ENCODE results near the gene SNPH. TPM values are rescaled to one million over a fixed set of nuclear protein-coding genes. Genes with fewer than 3 reads are reported as not detected.

SNPH gene
- total RNA-seq, 1 experiment from 2014 or later, result 2.9 TPM

DNA sequence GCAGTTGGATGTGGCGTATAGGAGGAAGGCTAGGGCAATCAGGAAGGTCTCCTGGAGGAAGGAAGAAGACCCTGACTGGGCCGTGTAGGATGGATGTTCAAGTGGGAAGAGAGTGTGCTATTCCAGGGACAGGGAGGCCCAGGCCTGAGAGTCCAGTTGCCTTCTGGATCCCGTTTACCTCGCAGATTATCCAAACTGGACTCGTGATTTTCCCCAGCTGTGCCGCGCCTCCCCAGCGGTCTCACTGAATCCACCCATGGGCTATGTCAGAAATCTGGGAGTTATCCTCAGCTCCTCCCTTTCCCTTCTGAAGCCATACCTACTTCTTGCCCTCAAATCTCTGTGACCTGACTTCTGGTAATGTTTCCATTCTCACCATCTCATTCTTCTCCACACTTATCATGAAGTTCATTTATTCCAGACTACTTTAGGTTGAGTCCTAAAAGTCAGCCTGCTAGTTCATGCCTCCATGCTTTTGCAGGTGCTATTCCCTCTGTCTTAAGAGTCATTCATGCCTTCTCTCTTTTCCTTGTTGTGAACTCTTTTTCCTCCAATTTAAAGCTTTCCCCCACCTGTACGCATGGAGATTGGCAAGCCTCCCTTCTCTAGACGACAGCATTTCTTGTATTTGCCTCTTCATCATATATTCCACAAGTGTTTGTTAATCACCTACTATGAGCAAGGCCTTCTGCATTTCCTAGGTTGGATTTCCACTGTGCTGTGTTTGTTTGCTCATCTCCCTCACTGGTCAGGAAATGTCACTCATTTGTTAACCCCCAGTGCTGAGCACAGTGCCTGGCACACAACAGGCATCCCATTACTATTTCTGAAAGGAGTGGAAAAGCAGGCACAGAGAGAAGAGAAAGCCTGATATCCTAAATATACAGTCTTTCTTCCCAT lies 60.2 kb downstream of the SNPH start:
- no peak for DNase-seq
- Histone ChIP-seq H3K36me3 (no peaks in the 10 kb centered on the region), H3K9me3 (replicated peaks) (no peaks in the 10 kb centered on the region), H3K4me1 (peaks cover 5% of the 10 kb centered on the region; the same call in 1 of the 2 replicates), H3K27ac (peak overlapping the region; percentile 98), H3K4me3 (peak overlapping the region; percentile 96), H3K27me3 (no peaks in the 10 kb centered on the region)

- no peak for DNase-seq
- Histone ChIP-seq H3K27me3 (no peaks in the 10 kb centered on the region), H3K27ac (no peak overlapping the region), H3K36me3 (no peaks in the 10 kb centered on the region; the same call in 1 of the 2 replicates), H3K4me1 (peaks cover 5% of the 10 kb centered on the region; the same call in 1 of the 2 replicates), H3K4me3 (no peak overlapping the region), H3K9me3 (replicated peaks) (no peaks in the 10 kb centered on the region)
Observed at GRCh38 chr20:1327241-1327653, 61.2 kb downstream of the SNPH start.

GRCh38 chr20:1327827-1328679 lies 62.0 kb downstream of the SNPH start:
- Histone ChIP-seq H3K27me3 (no peaks in the 10 kb centered on the region), H3K36me3 (no peaks in the 10 kb centered on the region; the same call in 1 of the 2 replicates), H3K4me1 (peaks cover 5% of the 10 kb centered on the region; the same call in 1 of the 2 replicates), H3K9me3 (replicated peaks) (no peaks in the 10 kb centered on the region), H3K27ac (no peak overlapping the region), H3K4me3 (no peak overlapping the region)
- no peak for DNase-seq

DNA sequence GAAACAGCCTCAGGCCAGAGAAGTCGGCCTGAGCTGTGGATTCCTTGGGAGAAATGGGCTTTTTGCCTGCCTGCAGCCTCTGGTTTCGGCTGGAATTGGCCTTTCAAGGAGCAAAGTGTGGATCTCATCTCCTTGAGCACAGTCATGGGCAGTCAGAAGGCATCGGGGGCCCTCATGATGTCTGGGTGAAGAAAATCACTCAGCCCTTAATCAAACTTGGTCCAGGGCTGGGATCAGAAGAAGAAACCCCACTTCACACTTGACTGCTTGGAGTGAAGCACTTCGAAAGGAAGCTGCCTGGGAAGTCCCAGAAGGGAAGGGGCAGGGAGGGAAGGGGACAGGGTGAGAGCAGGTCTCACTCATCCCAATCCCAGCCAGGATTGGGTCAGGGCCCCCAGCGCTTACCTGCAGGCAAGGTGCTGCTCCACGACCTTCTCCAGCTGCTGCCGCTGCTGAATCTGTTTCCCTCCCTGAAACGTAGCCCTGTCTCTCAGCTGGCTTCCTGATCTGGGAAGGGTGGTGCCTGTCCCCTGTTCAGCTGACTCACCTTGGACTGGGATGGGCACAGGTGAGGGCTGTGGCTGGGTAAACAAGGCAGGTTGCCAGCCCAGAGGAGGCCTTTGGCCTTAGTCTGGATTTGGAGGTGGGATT lies 62.7 kb downstream of the SNPH start, which contains the start of gene SDCBP2:
Gene SDCBP2, minus strand, starts transcription at position 460 of the 651 bp plus-strand sequence. CDS start 8,723 bp downstream, outside the sequence.
- Histone ChIP-seq H3K9me3 (replicated peaks) (no peaks in the 10 kb centered on the region), H3K36me3 (no peaks in the 10 kb centered on the region; the same call in 1 of the 2 replicates), H3K4me1 (peaks cover 5% of the 10 kb centered on the region; the same call in 1 of the 2 replicates), H3K27me3 (no peaks in the 10 kb centered on the region), H3K27ac (no peak within 1 kb of the TSS), H3K4me3 (no peak within 1 kb of the TSS)
- no peak for DNase-seq

DNA sequence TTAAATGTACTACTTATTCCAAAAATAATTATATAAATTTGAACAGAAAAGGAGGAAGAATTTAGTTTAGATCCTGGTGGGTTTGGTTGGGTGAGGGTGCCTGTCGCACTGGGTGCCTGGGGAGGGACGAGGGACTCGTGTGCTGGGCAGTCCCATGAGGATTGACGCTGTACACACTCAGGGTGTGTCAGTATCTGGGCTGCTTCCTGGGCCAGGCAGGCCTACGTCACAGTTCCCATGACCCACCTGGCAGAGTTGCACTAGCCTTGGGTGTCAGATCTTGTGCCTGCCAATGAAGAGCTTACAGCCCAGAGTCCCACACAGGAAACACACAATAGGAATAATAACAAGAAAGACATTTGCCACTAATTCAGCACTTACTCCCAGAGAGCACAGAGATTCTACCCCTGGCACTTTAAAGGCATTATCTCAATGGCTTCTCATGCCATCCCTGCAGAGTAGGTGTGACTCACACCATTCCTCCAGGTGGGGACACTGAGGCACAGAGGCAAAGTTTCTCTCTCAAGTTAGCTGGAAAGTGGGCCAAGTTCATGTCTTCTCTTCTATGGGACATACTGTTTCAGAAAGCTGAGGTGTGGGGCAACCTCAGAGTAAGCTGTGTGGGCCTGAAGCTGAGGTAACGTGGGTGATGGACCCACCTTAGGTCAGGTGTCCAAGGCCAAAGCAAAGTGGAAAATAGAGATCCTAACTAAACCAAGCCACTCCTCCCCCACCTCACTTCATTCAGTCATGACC lies 64.2 kb downstream of the SNPH start:
- no peak for DNase-seq
- no peak overlapping the region for H3K4me3 ChIP-seq

GRCh38 chr20:1331101-1331500 lies 65.0 kb downstream of the SNPH start:
- Histone ChIP-seq H3K36me3 (no peaks in the 10 kb centered on the region; the same call in 1 of the 2 replicates), H3K4me1 (peaks cover 2% of the 10 kb centered on the region; the same call in 1 of the 2 replicates), H3K9me3 (replicated peaks) (no peaks in the 10 kb centered on the region), H3K4me3 (no peak overlapping the region), H3K27ac (no peak overlapping the region), H3K27me3 (no peaks in the 10 kb centered on the region)
- no peak for DNase-seq

More for the DNA sequence above, 64.2 kb downstream of the SNPH start:
- Histone ChIP-seq H3K36me3 (no peaks in the 10 kb centered on the region; the same call in 1 of the 2 replicates), H3K27ac (no peak overlapping the region), H3K4me1 (peaks cover 5% of the 10 kb centered on the region; the same call in 1 of the 2 replicates), H3K9me3 (replicated peaks) (no peaks in the 10 kb centered on the region), H3K27me3 (no peaks in the 10 kb centered on the region)

- H3K4me1 ChIP-seq, result no peaks in the 10 kb centered on the region
- no peak for DNase-seq
- H3K27ac ChIP-seq, result no peak overlapping the region
- no peaks in the 10 kb centered on the region for H3K9me3 ChIP-seq (replicated peaks)
- H3K27me3 ChIP-seq, result no peaks in the 10 kb centered on the region
- no peak overlapping the region for H3K4me3 ChIP-seq
- no peaks in the 10 kb centered on the region; the same call in 1 of the 2 replicates for H3K36me3 ChIP-seq
Observed at GRCh38 chr20:1331801-1332453, 65.8 kb downstream of the SNPH start.

DNA sequence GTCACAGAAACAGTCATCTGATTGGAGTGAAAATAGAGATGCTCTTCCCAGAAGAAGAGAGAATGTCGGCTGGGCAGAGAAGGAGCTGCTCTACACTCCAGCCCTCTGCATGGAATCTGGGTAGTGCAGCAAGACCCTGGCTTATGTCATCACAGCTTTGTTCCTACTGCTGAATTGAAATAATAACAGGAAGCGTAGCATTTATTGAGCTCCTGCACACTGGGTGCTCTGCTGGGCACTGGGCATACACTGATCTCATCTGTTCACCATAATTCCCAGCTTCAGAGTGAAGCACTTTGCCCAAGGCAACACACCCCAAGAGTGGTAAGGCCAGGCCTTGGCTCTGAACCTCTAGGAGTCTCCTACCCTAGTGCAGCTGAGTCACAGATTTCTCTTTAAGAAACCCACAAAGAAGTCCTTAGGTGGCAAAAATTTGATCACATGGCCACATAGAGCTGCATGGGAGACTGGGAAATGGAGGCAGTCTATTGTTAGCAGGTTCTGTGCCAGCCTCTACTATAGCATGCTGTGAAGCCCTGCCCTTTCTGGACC lies 66.7 kb downstream of the SNPH start:
- H3K36me3 ChIP-seq, result no peaks in the 10 kb centered on the region; the same call in 1 of the 2 replicates
- no peaks in the 10 kb centered on the region for H3K27me3 ChIP-seq
- H3K9me3 ChIP-seq (replicated peaks), result no peaks in the 10 kb centered on the region
- no peak overlapping the region for H3K27ac ChIP-seq
- H3K4me3 ChIP-seq, result no peak overlapping the region
- no peak for DNase-seq
- H3K4me1 ChIP-seq, result no peaks in the 10 kb centered on the region

- DNase-seq, result no peak
- Histone ChIP-seq H3K36me3 (no peaks in the 10 kb centered on the region; the same call in 1 of the 2 replicates), H3K4me3 (no peak overlapping the region), H3K9me3 (replicated peaks) (no peaks in the 10 kb centered on the region), H3K27me3 (no peaks in the 10 kb centered on the region), H3K4me1 (no peaks in the 10 kb centered on the region), H3K27ac (no peak overlapping the region)
Observed at GRCh38 chr20:1333462-1334369, 67.6 kb downstream of the SNPH start.

- DNase-seq, result no peak
- H3K4me3 ChIP-seq, result no peak overlapping the region
- no peaks in the 10 kb centered on the region for H3K9me3 ChIP-seq (replicated peaks)
- no peaks in the 10 kb centered on the region for H3K27me3 ChIP-seq
- no peak overlapping the region for H3K27ac ChIP-seq
- H3K36me3 ChIP-seq, result no peaks in the 10 kb centered on the region; the same call in 1 of the 2 replicates
- no peaks in the 10 kb centered on the region for H3K4me1 ChIP-seq
Observed at GRCh38 chr20:1334370-1334731, 68.3 kb downstream of the SNPH start.

DNA sequence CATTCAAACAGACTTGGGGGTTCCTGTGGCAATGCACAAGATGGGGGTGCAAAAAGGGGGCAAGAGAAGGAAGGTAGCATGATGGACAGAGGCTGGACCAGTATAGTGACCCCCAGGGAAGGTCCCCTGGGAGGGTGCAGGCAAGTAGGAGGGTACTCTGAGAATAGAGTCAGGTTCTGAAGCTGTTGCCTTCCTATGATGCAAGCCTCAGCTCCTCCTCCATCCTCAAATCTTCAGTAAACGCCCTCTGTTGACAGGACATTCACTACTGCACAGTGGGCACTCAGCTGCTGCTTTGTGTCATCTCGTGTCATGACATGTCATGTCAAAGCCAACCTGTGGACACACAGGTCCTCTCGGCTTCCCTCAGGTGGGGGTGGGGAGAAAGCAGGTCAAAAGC lies 68.7 kb downstream of the SNPH start:
- Histone ChIP-seq H3K4me3 (no peak overlapping the region), H3K36me3 (no peaks in the 10 kb centered on the region; the same call in 1 of the 2 replicates), H3K27me3 (no peaks in the 10 kb centered on the region), H3K27ac (no peak overlapping the region), H3K9me3 (replicated peaks) (no peaks in the 10 kb centered on the region), H3K4me1 (no peaks in the 10 kb centered on the region)
- DNase-seq, result no peak

GRCh38 chr20:1335961-1336698 lies 70.0 kb downstream of the SNPH start:
- Histone ChIP-seq H3K36me3 (no peaks in the 10 kb centered on the region; the same call in 1 of the 2 replicates), H3K27ac (no peak overlapping the region), H3K9me3 (replicated peaks) (no peaks in the 10 kb centered on the region), H3K27me3 (no peaks in the 10 kb centered on the region), H3K4me3 (no peak overlapping the region), H3K4me1 (no peaks in the 10 kb centered on the region)
- DNase-seq, result no peak

Measured in SJCRH30 (cell line).